Measurements from ENCODE around the gene CLCNKB.
"Not testable (repeated sequence)": the region's sequence is repeated elsewhere in the genome, so short reads cannot be mapped to it uniquely, and the experiment has no call there.

The CLCNKB gene

DNA sequence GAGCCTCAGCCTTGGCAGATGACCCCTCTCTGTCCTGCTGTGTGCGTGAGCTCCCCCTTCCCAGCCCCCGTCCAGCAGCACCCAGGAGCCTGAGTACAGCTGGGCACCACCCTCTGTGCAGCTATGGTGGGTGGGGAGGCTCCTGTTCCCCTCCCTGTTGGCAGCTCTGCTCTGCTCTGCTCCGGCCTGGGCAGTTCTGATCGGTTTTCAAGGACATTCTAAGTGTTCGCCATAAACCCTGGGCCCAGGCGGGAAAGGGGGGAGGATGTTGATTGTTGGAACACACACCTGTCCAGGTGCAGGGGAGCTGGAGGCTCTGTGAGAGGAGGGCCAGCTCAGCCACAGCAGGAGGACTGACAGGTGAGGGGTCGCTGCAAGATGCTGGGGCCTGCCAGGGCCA lies at the start of gene CLCNKB:
Gene CLCNKB (plus strand): TSS at position 262 of the 400 bp plus-strand sequence. CDS start 711 bp downstream, outside the sequence.
- no peak for DNase-seq

GRCh38 chr1:15994081-15994480 lies 49.5 kb upstream of the CLCNKB start:
- no peak for DNase-seq

- peak; percentile 66 for DNase-seq
These were observed 48.8 kb upstream of the CLCNKB start for GRCh38 chr1:15994590-15995351.

- DNase-seq, result no peak
These were observed 46.5 kb upstream of the CLCNKB start for GRCh38 chr1:15997076-15997585.

GRCh38 chr1:15997637-15998280 lies 45.8 kb upstream of the CLCNKB start:
- DNase-seq, result no peak

DNA sequence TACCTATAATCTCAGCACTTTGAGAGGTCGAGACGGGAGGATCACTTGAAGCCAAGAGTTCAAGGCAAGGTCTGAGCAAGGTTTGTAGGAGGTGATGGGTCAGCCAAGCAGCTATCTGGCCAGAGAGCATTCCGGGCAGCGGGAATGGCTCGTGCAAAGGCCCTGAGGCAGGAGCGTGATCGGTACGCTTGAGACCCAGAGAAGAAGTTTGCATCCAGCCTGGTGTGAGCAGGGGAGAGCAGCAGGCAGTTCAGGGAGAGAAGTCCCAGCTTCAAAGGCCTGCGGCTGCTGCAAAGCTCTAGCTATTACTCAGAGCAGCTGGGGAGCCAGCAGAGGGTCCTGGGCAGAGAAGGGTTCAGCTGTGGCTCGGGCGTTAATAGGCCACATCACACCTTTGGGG lies 44.7 kb upstream of the CLCNKB start:
- no peak for DNase-seq

DNA sequence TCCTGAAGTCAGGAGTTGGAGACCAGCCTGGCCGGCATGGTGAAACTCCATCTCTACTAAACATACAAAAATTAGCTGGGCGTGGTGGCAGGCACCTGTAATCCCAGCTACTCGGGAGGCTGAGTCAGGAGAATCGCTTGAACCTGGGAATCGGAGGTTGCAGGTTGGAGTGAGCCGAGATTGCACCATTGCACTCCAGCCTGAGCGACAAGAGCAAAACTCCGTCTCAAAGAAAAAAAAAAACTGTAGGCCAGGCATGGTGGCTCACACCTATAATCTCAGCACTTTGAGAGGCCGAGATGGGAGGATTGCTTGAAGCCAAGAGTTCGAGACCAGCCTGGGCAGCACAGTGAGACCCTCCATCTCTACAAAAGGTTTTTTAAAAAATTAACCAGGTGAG lies 42.3 kb upstream of the CLCNKB start:
- DNase-seq, result not testable (repeated sequence)

GRCh38 chr1:16005597-16005996 lies 38.0 kb upstream of the CLCNKB start:
- no peak for DNase-seq

DNA sequence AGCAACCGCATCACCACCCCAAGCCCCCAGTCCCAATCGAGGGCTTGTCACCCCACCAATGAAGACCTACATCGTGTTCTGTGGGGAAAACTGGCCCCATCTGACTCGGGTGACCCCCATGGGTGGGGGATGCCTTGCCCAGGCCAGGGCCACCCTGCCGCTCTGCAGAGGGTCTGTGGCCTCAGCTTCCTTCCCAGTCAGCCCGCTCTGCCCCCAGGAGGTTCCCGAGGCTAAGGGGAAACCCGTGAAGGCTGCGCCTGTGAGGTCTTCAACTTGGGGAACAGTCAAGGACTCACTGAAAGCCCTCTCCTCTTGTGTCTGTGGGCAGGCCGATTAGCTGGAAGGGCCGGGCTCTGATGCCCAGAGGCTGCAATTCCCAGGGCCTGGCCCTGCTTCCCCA lies 37.6 kb upstream of the CLCNKB start:
- no peak for DNase-seq

GRCh38 chr1:16006552-16007485 lies 36.8 kb upstream of the CLCNKB start:
- DNase-seq, result no peak

DNA sequence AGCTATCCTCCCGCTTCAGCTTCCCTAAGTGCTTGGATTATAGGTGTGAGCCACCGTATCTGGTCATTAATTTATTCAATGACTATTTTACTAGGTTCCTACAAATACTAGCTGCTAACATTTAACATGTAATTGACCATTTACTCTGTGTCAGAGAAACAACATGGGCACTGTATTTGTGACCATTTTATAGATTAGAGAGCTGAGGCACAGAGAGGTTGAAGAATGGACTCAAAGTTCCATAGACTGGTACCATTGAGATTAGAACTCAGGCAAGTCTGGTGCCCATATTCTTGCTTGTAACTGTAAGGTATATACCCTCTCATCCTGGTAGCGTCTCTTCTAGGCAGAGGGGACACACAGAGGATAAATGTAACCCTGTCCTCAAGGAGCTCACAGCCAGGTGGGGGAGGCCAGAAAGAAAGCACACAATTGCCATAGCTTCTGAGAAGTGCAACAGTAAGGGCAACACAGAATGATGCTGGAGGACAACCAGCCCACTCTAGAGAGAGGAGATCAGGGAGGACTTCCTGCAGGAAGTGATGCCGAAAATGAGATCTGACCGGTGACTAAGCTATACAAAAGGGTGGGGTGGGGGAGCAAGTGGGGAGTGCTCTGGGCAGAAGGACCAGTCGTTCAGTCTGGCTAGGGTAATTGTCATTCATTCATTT lies 35.8 kb upstream of the CLCNKB start:
- no peak for DNase-seq

- DNase-seq, result peak; percentile 78
These were observed 34.5 kb upstream of the CLCNKB start for GRCh38 chr1:16009030-16009460.

GRCh38 chr1:16009678-16010077 lies 33.9 kb upstream of the CLCNKB start:
- no peak for DNase-seq

GRCh38 chr1:16010837-16011236 lies 32.7 kb upstream of the CLCNKB start:
- DNase-seq, result no peak

- no peak for DNase-seq
These were observed 31.5 kb upstream of the CLCNKB start for GRCh38 chr1:16011936-16012589.

GRCh38 chr1:16012590-16013219 lies 30.9 kb upstream of the CLCNKB start:
- DNase-seq, result no peak

GRCh38 chr1:16013220-16013907 lies 30.2 kb upstream of the CLCNKB start:
- DNase-seq, result peak; percentile 44

GRCh38 chr1:16013908-16014258 lies 29.7 kb upstream of the CLCNKB start:
- no peak for DNase-seq

DNA sequence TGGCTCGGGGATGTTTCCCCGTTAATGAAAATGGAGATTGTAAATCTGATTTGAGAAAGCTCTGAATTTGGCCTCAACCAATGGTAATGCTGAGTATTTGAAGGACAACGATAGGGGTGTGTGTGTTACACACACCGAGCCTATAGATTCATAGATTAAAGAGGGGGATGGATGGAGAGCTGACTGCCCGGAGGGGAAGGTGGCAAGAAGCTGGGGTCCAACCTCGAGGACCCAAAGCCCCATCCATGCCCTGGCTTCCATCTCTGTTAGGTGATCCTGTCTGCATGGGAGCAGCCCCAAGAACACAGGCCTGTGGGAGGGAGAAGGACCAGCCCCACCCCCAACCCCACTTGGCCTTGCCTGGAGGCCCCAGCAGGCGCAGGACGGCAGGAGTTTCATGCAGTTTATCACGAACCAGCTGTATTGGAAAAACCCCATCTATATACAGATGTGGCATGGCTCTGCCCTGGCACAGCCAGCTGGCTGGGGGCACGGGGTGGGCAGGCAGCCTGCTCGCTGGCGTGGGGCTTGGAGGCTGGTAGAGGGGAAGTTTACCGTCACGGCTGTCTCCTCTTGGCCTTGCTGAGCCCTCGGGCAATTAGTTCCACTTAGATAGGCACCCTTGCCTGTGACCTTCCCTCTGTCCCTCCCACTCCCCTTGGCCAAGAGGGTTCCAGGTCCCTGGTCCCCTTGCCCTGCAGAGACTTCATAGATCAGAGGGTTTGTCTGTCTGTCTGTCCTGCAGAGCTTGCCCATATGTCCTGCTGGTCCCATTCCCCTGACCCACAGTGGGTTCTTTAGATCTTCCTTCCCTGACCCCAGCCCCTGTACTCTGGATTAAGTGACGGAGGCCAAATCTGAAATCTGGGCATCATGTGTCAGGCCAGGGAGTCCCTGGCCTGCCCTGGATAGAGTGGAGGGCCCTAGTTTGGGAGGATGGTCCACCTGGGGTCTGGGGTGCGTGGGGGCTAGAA lies 28.8 kb upstream of the CLCNKB start:
- DNase-seq, result no peak

- DNase-seq, result no peak
These were observed 28.1 kb upstream of the CLCNKB start for GRCh38 chr1:16015491-16015890.

Measured in activated CD4-positive, CD25-positive, alpha-beta regulatory T cell treated with anti-CD3 and anti-CD28 coated beads, Interleukin-2, amount 50 U/mL, for 72 hours (primary cell).